Astrocyte of the cerebellum (primary cell): ENCODE data around the gene GOT1.

ENCODE experiments used
- DNase-seq: peaks from one replicate; pipeline ENCODE4 v3.0.0-alpha.2; 2011; ENCODE audit warnings: low read depth
- H3K4me3 ChIP-seq: 2 replicates; pipeline ENCODE4 v1.5.1; 2011; ENCODE audit warnings: mild to moderate bottlenecking, low read depth, low read length, moderate library complexity
- in situ Hi-C: cut with HindIII; loops from 2 replicates; pipeline ENCODE4 v1.10.0; 2017; ENCODE audit warnings: low sequenced_read_pairs
- TF ChIP-seq, protein P1 (sequence below): IDR thresholded peaks from 2 replicates; pipeline ENCODE4 v1.5.1; 2012; ENCODE audit warnings: low read length, low read depth, moderate library complexity, mild to moderate bottlenecking; ENCODE audit errors: missing control alignments

GOT1 gene

DNA sequence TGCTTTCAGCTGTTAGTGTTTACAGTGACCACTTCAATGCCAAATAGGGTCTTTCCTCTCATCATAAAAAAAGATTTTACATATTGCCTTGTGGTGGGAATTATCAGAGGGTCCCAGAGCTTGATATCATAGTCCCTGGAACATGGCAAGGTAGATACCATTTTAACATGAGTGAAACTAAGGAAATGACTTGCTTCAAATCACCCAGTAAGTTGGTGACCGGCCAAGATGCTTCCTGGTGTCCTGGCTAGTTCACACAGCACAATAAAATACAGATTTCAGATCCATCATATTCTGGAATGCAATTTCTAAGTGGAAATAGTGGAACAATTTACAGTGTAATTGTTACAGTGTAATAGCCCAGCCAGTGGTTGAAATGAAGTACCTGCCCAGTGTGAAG is 64.7 kb downstream of the GOT1 start:
- no peak overlapping the region for H3K4me3 ChIP-seq
- TF ChIP-seq, protein P1, sequence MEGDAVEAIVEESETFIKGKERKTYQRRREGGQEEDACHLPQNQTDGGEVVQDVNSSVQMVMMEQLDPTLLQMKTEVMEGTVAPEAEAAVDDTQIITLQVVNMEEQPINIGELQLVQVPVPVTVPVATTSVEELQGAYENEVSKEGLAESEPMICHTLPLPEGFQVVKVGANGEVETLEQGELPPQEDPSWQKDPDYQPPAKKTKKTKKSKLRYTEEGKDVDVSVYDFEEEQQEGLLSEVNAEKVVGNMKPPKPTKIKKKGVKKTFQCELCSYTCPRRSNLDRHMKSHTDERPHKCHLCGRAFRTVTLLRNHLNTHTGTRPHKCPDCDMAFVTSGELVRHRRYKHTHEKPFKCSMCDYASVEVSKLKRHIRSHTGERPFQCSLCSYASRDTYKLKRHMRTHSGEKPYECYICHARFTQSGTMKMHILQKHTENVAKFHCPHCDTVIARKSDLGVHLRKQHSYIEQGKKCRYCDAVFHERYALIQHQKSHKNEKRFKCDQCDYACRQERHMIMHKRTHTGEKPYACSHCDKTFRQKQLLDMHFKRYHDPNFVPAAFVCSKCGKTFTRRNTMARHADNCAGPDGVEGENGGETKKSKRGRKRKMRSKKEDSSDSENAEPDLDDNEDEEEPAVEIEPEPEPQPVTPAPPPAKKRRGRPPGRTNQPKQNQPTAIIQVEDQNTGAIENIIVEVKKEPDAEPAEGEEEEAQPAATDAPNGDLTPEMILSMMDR = no peak
- in situ Hi-C loops = no loop called here
- DNase-seq = no peak

DNA sequence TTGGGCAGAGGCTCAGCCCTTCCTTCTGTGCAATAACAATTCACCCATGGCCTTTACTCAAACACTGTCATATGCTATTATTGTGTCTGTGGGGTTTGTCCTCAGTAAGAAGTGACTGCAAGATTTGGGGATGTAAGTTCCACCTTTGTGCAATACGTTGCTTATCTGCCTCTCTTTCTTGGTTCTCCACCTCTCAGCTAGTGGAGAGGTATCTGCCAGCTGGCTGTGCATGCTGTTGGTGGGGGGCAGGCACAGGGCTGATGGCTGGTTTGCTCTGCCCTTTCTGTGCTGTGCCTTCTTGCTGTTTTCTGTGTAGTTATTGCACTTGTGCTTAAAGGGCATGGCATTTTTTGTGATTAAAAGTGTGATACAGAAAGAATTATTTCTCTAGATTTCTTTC is 65.1 kb downstream of the GOT1 start:
- DNase-seq = no peak
- no peak overlapping the region for H3K4me3 ChIP-seq
- TF ChIP-seq, protein P1 = no peak
- in situ Hi-C loops = no loop called here

DNA sequence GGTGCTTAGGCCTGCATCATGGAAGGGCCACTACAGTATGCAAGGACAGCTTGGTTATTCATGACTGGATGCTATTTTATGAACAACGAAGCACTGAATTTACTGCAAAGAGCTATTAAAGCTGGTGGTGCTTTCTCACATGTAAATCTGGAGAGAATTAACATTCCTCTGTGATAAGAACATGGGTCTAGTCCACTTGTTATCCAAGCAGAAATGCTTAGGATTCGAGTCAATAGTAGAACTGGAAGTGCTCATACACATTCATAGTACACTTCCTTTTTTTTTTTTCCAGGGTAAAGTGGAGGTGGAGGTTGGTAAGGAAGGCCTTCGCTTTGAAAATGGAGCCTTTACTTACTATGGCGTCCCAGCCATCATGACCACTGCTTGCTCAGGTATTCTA is 66.3 kb downstream of the GOT1 start:
- DNase-seq = no peak
- in situ Hi-C loops = no loop called here
- no peak overlapping the region for H3K4me3 ChIP-seq
- TF ChIP-seq, protein P1 = no peak

DNA sequence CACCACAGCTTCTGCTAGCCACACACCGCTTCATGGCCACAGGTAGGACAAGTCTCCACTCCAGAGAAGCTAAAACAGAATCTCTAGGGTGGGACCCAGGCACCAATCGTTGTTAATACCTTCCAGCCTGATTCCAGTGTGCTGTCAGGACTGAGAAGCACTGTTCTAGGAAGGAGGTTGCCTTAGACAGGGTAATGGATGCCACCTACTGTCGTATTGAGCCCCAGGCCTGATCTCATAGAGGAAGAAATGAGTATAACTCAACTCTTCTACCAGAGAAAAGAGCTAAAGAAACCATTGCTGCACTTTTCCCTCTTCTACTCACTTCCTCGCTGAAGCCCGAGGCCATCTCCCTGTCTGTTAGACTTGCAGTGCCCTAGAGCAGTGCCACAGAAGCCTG is 69.5 kb downstream of the GOT1 start:
- DNase-seq = no peak
- no peak overlapping the region for H3K4me3 ChIP-seq
- in situ Hi-C loops = no loop called here
- TF ChIP-seq, protein P1 = no peak

DNA sequence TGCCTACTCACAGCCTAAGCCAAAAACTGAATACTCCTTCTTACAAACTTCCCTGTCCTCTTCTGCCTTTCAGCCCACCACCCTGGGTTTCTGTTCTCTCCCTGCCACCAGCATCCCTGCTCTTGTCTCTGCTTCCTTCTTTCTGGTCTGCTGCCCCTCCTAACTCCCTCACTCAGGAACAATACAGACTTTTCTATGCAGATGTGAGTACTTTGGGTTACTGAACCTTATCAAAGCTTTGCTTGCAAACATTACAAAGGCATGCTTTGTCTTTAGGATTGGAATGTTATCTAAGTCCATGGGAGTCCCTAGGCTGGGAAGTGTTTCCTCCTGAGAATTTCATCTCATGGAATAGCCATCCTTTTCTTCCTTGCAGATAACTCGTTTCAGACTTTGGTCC is 72.3 kb downstream of the GOT1 start:
- H3K4me3 ChIP-seq = no peak overlapping the region
- no peak for DNase-seq
- in situ Hi-C loops = no loop called here
- TF ChIP-seq, protein P1 = no peak

DNA sequence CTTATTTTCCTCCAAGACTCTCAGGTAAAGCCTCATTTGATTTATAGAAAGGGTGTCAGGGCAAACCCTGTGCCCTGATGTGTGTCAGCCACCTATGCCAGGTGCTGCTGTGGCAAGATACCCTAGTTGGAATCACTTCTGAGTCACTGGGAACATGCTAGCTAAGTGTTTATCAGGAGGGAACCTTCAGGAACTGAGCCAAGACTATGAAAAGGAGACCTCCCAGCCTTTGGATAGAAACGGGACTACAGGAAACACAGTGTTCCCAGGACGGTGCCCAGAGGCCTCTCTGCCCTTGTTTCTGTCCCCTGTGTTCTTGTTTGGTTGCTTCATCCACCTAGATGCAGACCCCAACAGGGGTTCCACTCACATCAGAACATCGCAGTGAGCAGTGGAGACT is 72.7 kb downstream of the GOT1 start:
- in situ Hi-C loops = no loop called here
- TF ChIP-seq, protein P1 = no peak
- H3K4me3 ChIP-seq = no peak overlapping the region
- DNase-seq = no peak

DNA sequence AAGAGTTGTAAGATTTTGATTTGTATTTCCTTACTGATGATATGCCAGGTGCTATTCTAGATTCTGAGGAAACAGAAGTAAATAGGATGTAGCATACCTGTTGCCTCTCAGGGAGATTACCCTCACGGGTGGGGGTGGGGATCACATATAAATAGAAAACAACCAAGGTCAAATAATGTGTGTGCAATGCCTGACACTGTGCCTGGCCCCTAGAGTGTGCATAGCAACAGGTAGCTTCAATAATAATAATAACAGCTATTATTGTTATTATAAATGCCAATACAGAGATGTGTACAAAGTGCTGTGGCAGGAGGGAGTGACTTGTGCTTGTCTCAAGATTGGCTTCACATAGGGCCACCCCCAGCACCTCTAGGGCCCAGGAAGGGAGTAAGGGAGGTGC is 77.2 kb downstream of the GOT1 start:
- no peak overlapping the region for H3K4me3 ChIP-seq
- TF ChIP-seq, protein P1 = no peak
- DNase-seq = no peak
- in situ Hi-C loops = no loop called here
